ENCODE data around the gene ADAM22. TPM values are rescaled to one million over a fixed set of nuclear protein-coding genes. Genes with fewer than 3 reads are reported as not detected.

The ADAM22 gene
- total and polyA plus RNA-seq, 2 experiments from 2014 or later: 2.7 to 18.7 TPM

DNA sequence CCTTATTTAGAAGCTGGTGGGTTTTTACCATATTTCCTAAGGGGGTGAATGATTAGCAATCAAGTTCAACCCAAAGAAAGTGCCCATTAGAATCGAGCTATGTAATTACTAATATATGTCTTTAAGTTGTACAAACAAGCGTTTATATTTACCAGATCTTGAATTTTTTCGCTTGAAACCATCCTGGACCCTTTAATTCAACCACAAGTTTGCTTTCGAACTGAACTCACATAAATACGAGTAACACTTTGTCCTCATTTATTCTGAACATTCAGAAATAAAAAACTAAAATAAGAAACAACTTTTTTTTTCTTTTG, 284.3 kb downstream of the ADAM22 start:
- Mint-ChIP-seq H3K27ac (no peak overlapping the region), H3K4me3 (peak overlapping the region; percentile 87), H3K27me3 (ENCODE audit: insufficient read depth, low read depth, poor library complexity) (peaks cover 5% of the 10 kb centered on the region), H3K9me3 (no peaks in the 10 kb centered on the region), H3K4me1 (peaks cover 50% of the 10 kb centered on the region), H3K36me3 (ENCODE audit: low read depth) (peaks cover 20% of the 10 kb centered on the region)
- Histone ChIP-seq H3K27ac (ENCODE audit: low read depth) (no peak overlapping the region; the same call in 1 of the 2 replicates), H3K9me2 (ENCODE audit: insufficient read depth) (no peaks in the 10 kb centered on the region), H2AFZ (no peak overlapping the region), H3K4me2 (peak overlapping the region; percentile 100), H3K4me1 (ENCODE audit: insufficient read depth) (peaks cover 51% of the 10 kb centered on the region), H3K36me3 (ENCODE audit: insufficient read depth) (no peaks in the 10 kb centered on the region), H3K79me2 (replicated peaks; ENCODE audit: insufficient read depth) (peaks cover 38% of the 10 kb centered on the region), H4K20me1 (replicated peaks; ENCODE audit: insufficient read depth) (0 out of 2 replicates have a peak, but pooled peaks cover 3% of the 10 kb centered on the region), H3K27me3 (ENCODE audit: insufficient read depth) (no peaks in the 10 kb centered on the region), H3K4me3 (peak overlapping the region; percentile 92), H3F3A (replicated peaks; ENCODE audit: low read depth) (no peaks in the 10 kb centered on the region)
- no peak for DNase-seq (ENCODE audit: low spot score)
- no peak for ATAC-seq
- TF ChIP-seq EZH2phosphoT487 (IDR thresholded peaks at IDR 0.05; ENCODE audit: unreplicated experiment) (no peak), ZNF331 (CRISPR knock-in tag; IDR thresholded peaks at IDR 0.05; ENCODE audit: low read depth) (no peak), REST (IDR thresholded peaks at IDR 0.05; ENCODE audit: unreplicated experiment) (no peak), ZNF462 (CRISPR knock-in tag; IDR thresholded peaks at IDR 0.05) (no peak), JUNB (IDR thresholded peaks at IDR 0.05; ENCODE audit: unreplicated experiment) (no peak), STAT1 (IDR thresholded peaks at IDR 0.05; ENCODE audit: unreplicated experiment) (no peak), CREB1 (CRISPR knock-in tag; IDR thresholded peaks at IDR 0.05; ENCODE audit: low read depth) (no peak), POLR2AphosphoS5 (IDR thresholded peaks at IDR 0.05; ENCODE audit: low read depth) (no peak), ZNF114 (CRISPR knock-in tag; IDR thresholded peaks at IDR 0.05) (no peak), EZH2 (IDR thresholded peaks at IDR 0.05; ENCODE audit: low read depth, unreplicated experiment) (no peak), NANOG (IDR thresholded peaks at IDR 0.05; ENCODE audit: borderline replicate concordance) (no peak)
- TF ChIP-seq, protein P1, sequence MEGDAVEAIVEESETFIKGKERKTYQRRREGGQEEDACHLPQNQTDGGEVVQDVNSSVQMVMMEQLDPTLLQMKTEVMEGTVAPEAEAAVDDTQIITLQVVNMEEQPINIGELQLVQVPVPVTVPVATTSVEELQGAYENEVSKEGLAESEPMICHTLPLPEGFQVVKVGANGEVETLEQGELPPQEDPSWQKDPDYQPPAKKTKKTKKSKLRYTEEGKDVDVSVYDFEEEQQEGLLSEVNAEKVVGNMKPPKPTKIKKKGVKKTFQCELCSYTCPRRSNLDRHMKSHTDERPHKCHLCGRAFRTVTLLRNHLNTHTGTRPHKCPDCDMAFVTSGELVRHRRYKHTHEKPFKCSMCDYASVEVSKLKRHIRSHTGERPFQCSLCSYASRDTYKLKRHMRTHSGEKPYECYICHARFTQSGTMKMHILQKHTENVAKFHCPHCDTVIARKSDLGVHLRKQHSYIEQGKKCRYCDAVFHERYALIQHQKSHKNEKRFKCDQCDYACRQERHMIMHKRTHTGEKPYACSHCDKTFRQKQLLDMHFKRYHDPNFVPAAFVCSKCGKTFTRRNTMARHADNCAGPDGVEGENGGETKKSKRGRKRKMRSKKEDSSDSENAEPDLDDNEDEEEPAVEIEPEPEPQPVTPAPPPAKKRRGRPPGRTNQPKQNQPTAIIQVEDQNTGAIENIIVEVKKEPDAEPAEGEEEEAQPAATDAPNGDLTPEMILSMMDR (conservative IDR thresholded peaks at IDR 0.05; ENCODE audit: low read depth in 2 of 2): no peak
- TF ChIP-seq, protein P2, sequence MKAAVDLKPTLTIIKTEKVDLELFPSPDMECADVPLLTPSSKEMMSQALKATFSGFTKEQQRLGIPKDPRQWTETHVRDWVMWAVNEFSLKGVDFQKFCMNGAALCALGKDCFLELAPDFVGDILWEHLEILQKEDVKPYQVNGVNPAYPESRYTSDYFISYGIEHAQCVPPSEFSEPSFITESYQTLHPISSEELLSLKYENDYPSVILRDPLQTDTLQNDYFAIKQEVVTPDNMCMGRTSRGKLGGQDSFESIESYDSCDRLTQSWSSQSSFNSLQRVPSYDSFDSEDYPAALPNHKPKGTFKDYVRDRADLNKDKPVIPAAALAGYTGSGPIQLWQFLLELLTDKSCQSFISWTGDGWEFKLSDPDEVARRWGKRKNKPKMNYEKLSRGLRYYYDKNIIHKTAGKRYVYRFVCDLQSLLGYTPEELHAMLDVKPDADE (IDR thresholded peaks at IDR 0.05): no peak

Measured in GM23338 (cell line).